SK-N-MC (cell line): ENCODE results near the gene ARMC8.

Source experiments
- EZH2 ChIP-seq: fragments of 200-600 bp; sonication (generic); IDR thresholded peaks from one replicate; pipeline ENCODE4 v1.6.1; 2017; ENCODE audit warnings: antibody characterized with exemption
- POLR2AphosphoS5 ChIP-seq: IDR thresholded peaks from 2 replicates; pipeline ENCODE4 v1.6.1; 2012; ENCODE audit warnings: mild to moderate bottlenecking, low read depth, low read length, borderline replicate concordance

GRCh38 chr3:138205527-138205926 is 18.4 kb downstream of the ARMC8 start:
- TF ChIP-seq EZH2 (no peak), POLR2AphosphoS5 (no peak)
